Pancreas (tissue), 10 donors: ENCODE results near the gene TCIRG1. TPM values are rescaled to one million over a fixed set of nuclear protein-coding genes. Genes with fewer than 3 reads are reported as not detected.
A peak's percentile ranks its signal among the peaks of the same experiment; 100 is the strongest.

Experiments
- ATAC-seq, 4 donors: fragments of 200-7000 bp; cut with Tn5 transposase; one replicate each; pipeline versions ENCODE4 v1.8.0 to v1.9.1; 2020; ENCODE audit warnings: mild to moderate bottlenecking in 4 of 4, moderate library complexity in 4 of 4
- DNase-seq, 6 donors: peaks; one replicate each; pipeline ENCODE4 v3.0.0-alpha.2; 2020
- FAIRE-seq: peaks from 2 replicates; lab custom pipeline; 2012; peaks lifted over from hg19 to GRCh38; lab: Jason Lieb, UNC
- H3K27ac ChIP-seq, 4 donors: fragments of 200-600 bp; sonication (generic); 1 replicate in 3 of 4; 2 replicates in 1 of 4; pipeline versions ENCODE4 v1.5.0 to v1.8.0; 2020
- H3K27me3 ChIP-seq, 4 donors: fragments of 200-600 bp; one replicate each; pipeline ENCODE4 v1.8.0; 2021
- H3K36me3 ChIP-seq, 3 donors: fragments of 200-600 bp; sonication (generic) in 1 of 3; one replicate each; pipeline versions ENCODE4 v1.5.0 to v1.8.0; 2020 to 2021
- H3K4me1 ChIP-seq, 3 donors: fragments of 200-600 bp; one replicate each; pipeline ENCODE4 v1.8.0; 2021
- H3K4me3 ChIP-seq, 4 donors: fragments of 200-600 bp; sonication (generic) in 2 of 4; one replicate each; pipeline versions ENCODE4 v1.5.0 to v1.8.0; 2020 to 2021
- H3K9me3 ChIP-seq, 4 donors: fragments of 200-600 bp; one replicate each; pipeline ENCODE4 v1.8.0; 2021
- CTCF ChIP-seq, 4 donors: fragments of 200-600 bp; sonication (generic) in 3 of 4; IDR thresholded peaks; one replicate each; pipeline versions ENCODE4 v1.5.0 to v1.8.0; 2021; ENCODE audit warnings: antibody characterized with exemption in 4 of 4
- WGBS, 2 donors: extraction: QIAGEN DNeasy Blood & Tissue Kit; methylation state at CpG; one replicate each; pipeline ENCODE4 v1.1.7; 2013; 5-methylcytosine and 5-hydroxymethylcytosine counted together
- intact Hi-C, 3 donors: fragments of 100-400 bp; cut with DNase I; formaldehyde crosslinking; loops; one replicate each; pipeline versions ENCODE4 v1.11.1 to v1.14.2; 2022
- polyA plus RNA-seq, 2 donors: library from polyadenylated mRNA; stranded (reverse); fragments of 200-250 nt; gene quantifications; one replicate each; pipeline ENCODE4 v1.2.3, GENCODE V29; 2013
- total RNA-seq, 6 donors: library from RNA; stranded (reverse); fragmentation: NEBNext Ultra II Directional in 4 of 6; extraction: Animal tissue kit (Norgen Biotek cat#: 25700) in 4 of 6; gene quantifications; one replicate each; pipeline versions ENCODE4 v1.2.1 to v1.2.4, GENCODE V29; 2021 to 2023
- donor health status: healthy with polysubstance abuse.
- donor health status: DM: no; HTN: no; CAD: no; lungs with moderate emphysema.
- donor health status: DM: no; HTN: no; CAD: no.
- donor health status: control.
- donor health status: control.
- donor health status: Bipolar disorder and iron deficiency.
- donor health status: DM: yes; HTN: yes; CAD: no.
- donor health status: DM: no; HTN: no; CAD: no.
- donor health status: DM: no; HTN: no; CAD: no.
- donor health status: DM: yes; HTN: yes; CAD: no.

The TCIRG1 gene
- total and polyA plus RNA-seq, 8 donors = 166 to 1,036 (median 211) TPM

GRCh38 chr11:67999201-67999629 lies 39.6 kb upstream of the TCIRG1 start:
- Histone ChIP-seq H3K27ac (no peak overlapping the region), H3K4me3 (no peak overlapping the region), H3K27me3 (no peaks in the 10 kb centered on the region), H3K9me3 (no peaks in the 10 kb centered on the region), H3K36me3 (no peaks in the 10 kb centered on the region), H3K4me1 (peaks cover 0 to 4% (median 0%) of the 10 kb centered on the region in 3 donors)
- FAIRE-seq (no peak), DNase-seq (peak in 1 of 6 donors; percentile 55), ATAC-seq (no peak)
- TF ChIP-seq CTCF (IDR thresholded peaks at IDR 0.05) = no peak
- WGBS, 2 donors = 94 to 95% methylated on average over 13 of the region's 13 CpGs
- intact Hi-C loops = no loop called here

- 91 to 95% methylated on average over 5 of the region's 5 CpGs for WGBS, 2 donors
- FAIRE-seq (no peak), DNase-seq (no peak), ATAC-seq (no peak)
- peaks cover 0 to 4% (median 0%) of the 10 kb centered on the region in 3 donors for H3K4me1 ChIP-seq
- no peak overlapping the region for H3K4me3 ChIP-seq
- no peak for TF ChIP-seq CTCF (IDR thresholded peaks at IDR 0.05)
- intact Hi-C loops = no loop called here
- H3K27me3 ChIP-seq = no peaks in the 10 kb centered on the region
- no peak overlapping the region for H3K27ac ChIP-seq
- H3K36me3 ChIP-seq = no peaks in the 10 kb centered on the region
- H3K9me3 ChIP-seq = no peaks in the 10 kb centered on the region
Measured at GRCh38 chr11:67999704-68000103, 39.1 kb upstream of the TCIRG1 start.

GRCh38 chr11:68002575-68002937 lies 36.3 kb upstream of the TCIRG1 start:
- Histone ChIP-seq H3K27ac (peak overlapping the region in 1 of 4 donors; percentile 5), H3K36me3 (no peaks in the 10 kb centered on the region), H3K27me3 (no peaks in the 10 kb centered on the region), H3K9me3 (no peaks in the 10 kb centered on the region), H3K4me1 (peaks cover 0 to 4% (median 0%) of the 10 kb centered on the region in 3 donors), H3K4me3 (peak overlapping the region in 2 of 4 donors; percentile 65 to 77)
- no peak for FAIRE-seq
- ATAC-seq = peak in 2 of 4 donors; percentile 5 to 7
- no peak for TF ChIP-seq CTCF (IDR thresholded peaks at IDR 0.05)
- DNase-seq = peak in 2 of 6 donors; percentile 31 to 58
- intact Hi-C loops = no loop called here
- 70 to 74% methylated on average over 9 of the region's 9 CpGs for WGBS, 2 donors

DNA sequence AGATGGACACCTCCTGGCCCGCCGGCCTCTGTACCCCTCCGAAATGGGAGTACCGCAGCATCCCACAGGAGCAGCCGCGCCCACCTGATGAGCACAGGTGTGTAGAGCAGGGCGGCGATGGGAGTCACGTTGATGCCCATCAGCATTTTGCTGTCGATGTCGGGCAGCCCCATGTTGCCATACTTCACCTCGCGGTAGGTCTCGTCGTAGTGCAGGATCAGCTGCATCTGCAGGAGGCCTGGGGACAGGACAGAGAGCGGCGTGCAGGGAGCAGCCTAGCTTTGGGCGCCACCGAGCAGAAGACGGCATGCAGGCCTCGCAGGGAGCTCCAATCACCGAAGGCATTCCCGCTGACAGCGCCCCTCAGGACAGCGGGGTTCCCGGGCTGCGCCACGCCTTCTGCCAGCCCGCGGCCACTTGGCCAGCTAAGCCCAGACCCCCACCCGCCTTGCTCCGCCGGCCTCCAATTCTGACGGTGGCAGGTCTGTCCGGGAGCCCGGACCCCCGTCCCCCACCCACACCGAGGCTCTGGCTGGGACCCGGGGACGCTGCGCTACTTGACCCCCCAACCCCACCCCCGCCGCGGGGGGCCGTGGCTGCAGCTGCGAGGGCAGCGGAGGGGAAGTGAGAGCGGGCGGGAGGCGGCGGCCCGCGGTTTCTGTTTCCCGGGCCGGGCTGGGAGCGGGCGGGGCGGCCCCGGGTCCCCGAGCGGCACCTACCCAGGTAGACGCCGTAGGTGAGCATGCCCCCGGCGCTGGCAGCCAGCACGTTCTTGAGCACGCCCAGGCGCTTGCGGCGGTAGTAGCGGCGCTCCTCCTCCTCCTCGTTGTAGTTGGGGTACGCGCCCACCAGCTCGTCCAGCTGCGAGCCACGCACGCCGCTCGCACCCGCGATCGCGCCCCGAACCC lies 35.6 kb upstream of the TCIRG1 start:
- ATAC-seq = peak; percentile 44 to 73 (median 51)
- intact Hi-C loops = no loop called here
- TF ChIP-seq CTCF (IDR thresholded peaks at IDR 0.05) = no peak
- Histone ChIP-seq H3K27me3 (no peaks in the 10 kb centered on the region), H3K4me3 (peak overlapping the region; percentile 51 to 77 (median 60)), H3K9me3 (no peaks in the 10 kb centered on the region), H3K36me3 (no peaks in the 10 kb centered on the region), H3K4me1 (peaks cover under 1 to 7% (median 2%) of the 10 kb centered on the region in 3 donors), H3K27ac (peak overlapping the region; percentile 39 to 57 (median 50))
- DNase-seq = peak; percentile 52 to 91 (median 70)
- FAIRE-seq = no peak
- WGBS, 2 donors = 15 to 21% methylated on average over 61 to 86 of the region's 86 CpGs
